SJCRH30 (cell line): ENCODE data around the gene ANKRD60. TPM values are rescaled to one million over a fixed set of nuclear protein-coding genes. Genes with fewer than 3 reads are reported as not detected.

Experiments used
- DNase-seq, 2 experiments: peaks; one replicate each; pipeline ENCODE4 v3.0.0-alpha.2; 2015 to 2020
- H3K27ac ChIP-seq: fragments of 250-450 bp; sonication (Bioruptor Pico); 2 replicates; pipeline ENCODE4 v1.5.1; 2020; ENCODE audit warnings: mild to moderate bottlenecking, moderate library complexity
- H3K27me3 ChIP-seq: fragments of 250-450 bp; sonication (Bioruptor Pico); 2 replicates; pipeline ENCODE4 v1.5.1; 2020; ENCODE audit warnings: mild to moderate bottlenecking, moderate library complexity
- H3K36me3 ChIP-seq: fragments of 250-450 bp; sonication (Bioruptor Pico); 2 replicates; pipeline ENCODE4 v1.5.1; 2020; ENCODE audit warnings: mild to moderate bottlenecking, moderate library complexity
- H3K4me1 ChIP-seq: fragments of 250-450 bp; sonication (Bioruptor Pico); 2 replicates; pipeline ENCODE4 v1.5.1; 2020; ENCODE audit warnings: mild to moderate bottlenecking, moderate library complexity
- H3K4me3 ChIP-seq: fragments of 250-450 bp; sonication (Bioruptor Pico); 2 replicates; pipeline ENCODE4 v1.5.1; 2020; ENCODE audit warnings: mild to moderate bottlenecking, moderate library complexity
- H3K9me3 ChIP-seq: fragments of 250-450 bp; sonication (Bioruptor Pico); replicated peaks from 2 replicates; pipeline ENCODE4 v1.5.1; 2020; ENCODE audit warnings: mild to moderate bottlenecking, moderate library complexity
- total RNA-seq: library from RNA; depleted of rRNA; stranded (reverse); fragments of >200 nt; shearing (Covaris generic); gene quantifications from 2 replicates; pipeline ENCODE4 v1.2.3, GENCODE V29; 2014

The ANKRD60 gene
- total RNA-seq, 1 experiment from 2014 or later = not detected

GRCh38 chr20:58254890-58255289 lies 26.4 kb upstream of the ANKRD60 start:
- Histone ChIP-seq H3K36me3 (peaks cover 4% of the 10 kb centered on the region; the same call in 1 of the 2 replicates), H3K4me1 (no peaks in the 10 kb centered on the region), H3K27ac (no peak overlapping the region), H3K4me3 (no peak overlapping the region), H3K9me3 (peaks cover 6% of the 10 kb centered on the region; the same call in 1 of the 2 replicates), H3K27me3 (no peaks in the 10 kb centered on the region)
- DNase-seq = no peak

DNA sequence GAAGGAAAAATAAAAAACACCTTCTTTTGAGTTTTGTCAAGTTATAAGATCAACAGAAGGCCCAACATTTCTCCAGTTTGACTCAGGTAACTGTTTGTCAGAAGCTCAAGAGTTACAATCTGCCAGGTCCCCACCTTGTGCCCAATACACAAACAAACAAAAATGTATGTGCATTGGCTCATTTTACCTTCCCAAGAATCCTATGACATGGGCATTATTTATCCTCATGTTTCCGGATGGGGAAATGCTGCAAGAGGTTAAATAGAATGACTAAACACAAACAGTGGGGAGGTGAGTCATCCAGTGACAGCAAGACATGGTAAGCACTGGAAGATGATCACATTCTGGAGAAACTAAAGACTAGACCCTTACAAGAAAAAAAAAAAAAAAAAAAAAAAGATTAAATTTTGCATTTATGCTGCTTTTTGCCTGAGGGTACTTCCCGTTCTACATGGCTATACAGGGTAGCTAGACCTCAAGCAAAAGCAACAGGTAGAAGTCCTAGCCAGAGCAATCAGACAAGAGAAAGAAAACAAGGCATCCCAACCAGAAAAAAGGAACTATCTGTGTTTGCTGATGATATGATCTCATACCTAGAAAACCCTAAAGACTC lies 23.6 kb upstream of the ANKRD60 start:
- DNase-seq = no peak

GRCh38 chr20:58251348-58251978 lies 23.0 kb upstream of the ANKRD60 start:
- Histone ChIP-seq H3K27me3 (no peaks in the 10 kb centered on the region), H3K4me3 (no peak overlapping the region), H3K27ac (no peak overlapping the region), H3K36me3 (peaks cover 12% of the 10 kb centered on the region; the same call in 1 of the 2 replicates), H3K4me1 (no peaks in the 10 kb centered on the region), H3K9me3 (peaks cover 6% of the 10 kb centered on the region; the same call in 1 of the 2 replicates)
- DNase-seq = no peak

More for the DNA sequence above, 23.6 kb upstream of the ANKRD60 start:
- Histone ChIP-seq H3K27me3 (no peaks in the 10 kb centered on the region), H3K27ac (no peak overlapping the region), H3K4me3 (no peak overlapping the region), H3K9me3 (peaks cover 6% of the 10 kb centered on the region; the same call in 1 of the 2 replicates), H3K36me3 (peaks cover 9% of the 10 kb centered on the region; the same call in 1 of the 2 replicates), H3K4me1 (no peaks in the 10 kb centered on the region)

DNA sequence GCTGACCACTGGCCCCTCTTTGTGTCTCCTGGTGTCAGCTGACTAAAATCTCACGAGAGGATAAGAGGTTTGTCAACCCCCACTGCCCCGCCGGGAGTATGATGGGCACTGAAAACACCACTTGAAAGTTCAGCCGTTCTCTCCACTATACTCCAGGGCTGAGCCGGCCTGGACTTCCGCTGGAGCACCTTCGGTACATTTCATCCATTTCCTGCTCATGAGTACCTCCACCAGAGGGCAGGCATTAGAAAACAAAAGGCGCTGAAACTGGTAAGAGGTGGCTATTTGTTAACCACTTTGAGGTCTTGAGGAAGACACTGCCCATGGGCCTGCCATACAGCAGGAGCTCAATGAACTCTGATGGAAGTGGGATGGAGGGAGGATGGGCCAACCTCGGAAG lies 17.9 kb upstream of the ANKRD60 start:
- H3K27ac ChIP-seq = no peak overlapping the region
- H3K4me1 ChIP-seq = no peaks in the 10 kb centered on the region
- H3K4me3 ChIP-seq = no peak overlapping the region
- H3K27me3 ChIP-seq = no peaks in the 10 kb centered on the region
- peaks cover 9% of the 10 kb centered on the region; the same call in 1 of the 2 replicates for H3K36me3 ChIP-seq
- peak in 1 of 2 experiments; percentile 39 for DNase-seq
- H3K9me3 ChIP-seq = no peaks in the 10 kb centered on the region

- no peak overlapping the region for H3K4me3 ChIP-seq
- H3K4me1 ChIP-seq = no peaks in the 10 kb centered on the region
- no peaks in the 10 kb centered on the region for H3K27me3 ChIP-seq
- no peaks in the 10 kb centered on the region for H3K9me3 ChIP-seq
- peaks cover 9% of the 10 kb centered on the region; the same call in 1 of the 2 replicates for H3K36me3 ChIP-seq
- no peak for DNase-seq
- no peak overlapping the region for H3K27ac ChIP-seq
These were observed 17.5 kb upstream of the ANKRD60 start for GRCh38 chr20:58245931-58246330.

DNA sequence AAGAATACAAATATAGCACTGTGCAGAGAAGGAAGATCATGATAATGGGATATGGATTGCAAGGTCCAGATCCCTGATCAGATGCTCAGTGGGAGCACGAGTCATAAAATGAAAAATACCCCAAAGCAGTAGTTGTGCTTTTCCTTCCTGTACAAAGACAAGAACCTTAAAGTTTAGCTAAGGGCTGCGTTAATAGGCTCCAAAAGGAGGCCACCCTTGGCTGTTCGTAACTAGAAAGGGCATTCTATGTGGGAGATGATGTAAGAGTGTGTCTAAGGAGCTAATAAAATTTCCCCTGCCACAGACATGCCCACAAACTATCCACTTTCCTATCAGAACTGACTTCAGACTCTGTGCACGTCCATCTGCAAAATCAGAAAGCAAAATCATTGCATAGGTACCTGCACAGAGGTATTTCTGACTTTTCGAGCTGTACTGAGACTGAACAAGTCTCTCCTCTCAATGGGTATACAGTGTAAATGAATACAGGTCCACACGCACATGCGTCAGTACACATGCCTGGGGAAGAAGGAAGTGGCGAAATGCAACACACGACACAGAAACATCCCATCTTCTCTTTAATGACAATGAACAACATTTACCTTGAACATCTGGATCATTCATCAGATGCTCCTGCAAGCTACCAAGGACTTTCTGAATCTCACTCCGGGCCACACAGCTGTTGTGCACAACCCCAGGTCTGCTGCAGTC lies 16.9 kb upstream of the ANKRD60 start:
- Histone ChIP-seq H3K27me3 (no peaks in the 10 kb centered on the region), H3K27ac (no peak overlapping the region), H3K9me3 (no peaks in the 10 kb centered on the region), H3K4me1 (no peaks in the 10 kb centered on the region), H3K4me3 (no peak overlapping the region), H3K36me3 (peaks cover 9% of the 10 kb centered on the region; the same call in 1 of the 2 replicates)
- no peak for DNase-seq

DNA sequence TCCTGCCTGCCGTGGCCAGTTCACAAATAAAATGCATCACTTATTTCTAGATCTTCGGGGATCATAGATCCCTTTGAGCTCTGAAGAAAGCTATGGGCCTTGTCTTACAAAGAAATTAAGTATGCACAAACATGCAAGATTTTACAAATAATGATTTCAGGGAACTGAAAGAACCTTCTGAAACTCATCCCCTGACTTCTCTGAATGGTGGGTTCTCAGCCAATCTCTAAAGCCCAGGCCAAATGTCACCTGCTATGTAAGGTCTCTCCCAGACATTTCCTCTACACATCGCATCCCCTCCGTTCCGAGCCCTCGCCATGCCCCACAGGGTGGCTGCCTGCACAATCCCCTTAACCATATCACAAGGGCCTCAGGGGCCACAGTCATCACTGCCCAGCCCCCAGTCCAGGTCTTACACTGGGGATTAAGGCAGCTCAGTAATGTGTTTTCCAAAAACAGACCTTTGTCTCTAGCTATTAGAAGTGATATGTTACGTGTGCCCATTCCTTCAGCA lies 16.1 kb upstream of the ANKRD60 start:
- Histone ChIP-seq H3K27ac (no peak overlapping the region), H3K4me3 (no peak overlapping the region), H3K36me3 (peaks cover 9% of the 10 kb centered on the region; the same call in 1 of the 2 replicates), H3K9me3 (no peaks in the 10 kb centered on the region), H3K4me1 (no peaks in the 10 kb centered on the region), H3K27me3 (no peaks in the 10 kb centered on the region)
- no peak for DNase-seq

GRCh38 chr20:58243653-58244410 lies 15.4 kb upstream of the ANKRD60 start:
- no peaks in the 10 kb centered on the region for H3K4me1 ChIP-seq
- no peak overlapping the region for H3K27ac ChIP-seq
- H3K36me3 ChIP-seq = peaks cover 5% of the 10 kb centered on the region; the same call in 1 of the 2 replicates
- no peaks in the 10 kb centered on the region for H3K27me3 ChIP-seq
- H3K4me3 ChIP-seq = no peak overlapping the region
- no peaks in the 10 kb centered on the region for H3K9me3 ChIP-seq
- no peak for DNase-seq

DNA sequence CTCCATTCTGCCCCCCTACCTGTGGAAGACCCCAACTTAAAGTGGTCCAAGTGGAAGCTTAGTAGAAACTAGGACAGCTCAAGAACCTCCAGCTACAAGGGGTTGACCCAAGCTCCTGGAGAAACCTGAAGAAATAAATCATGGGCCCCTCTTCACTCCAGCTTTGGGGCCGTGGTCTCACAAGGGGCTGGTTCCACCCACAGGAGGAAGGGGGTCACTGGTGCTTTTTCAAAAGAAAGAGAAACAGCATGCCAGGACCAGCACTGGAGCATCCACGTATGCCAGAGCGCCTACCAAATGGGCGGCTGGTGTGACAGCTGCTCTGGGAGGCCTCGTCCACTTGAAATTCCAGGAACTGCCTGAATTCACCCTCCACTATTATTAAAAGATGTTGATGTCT lies 14.4 kb upstream of the ANKRD60 start:
- no peaks in the 10 kb centered on the region for H3K4me1 ChIP-seq
- H3K27me3 ChIP-seq = no peaks in the 10 kb centered on the region
- no peak overlapping the region for H3K4me3 ChIP-seq
- H3K27ac ChIP-seq = no peak overlapping the region
- peaks cover 5% of the 10 kb centered on the region; the same call in 1 of the 2 replicates for H3K36me3 ChIP-seq
- no peaks in the 10 kb centered on the region for H3K9me3 ChIP-seq
- DNase-seq = no peak

DNA sequence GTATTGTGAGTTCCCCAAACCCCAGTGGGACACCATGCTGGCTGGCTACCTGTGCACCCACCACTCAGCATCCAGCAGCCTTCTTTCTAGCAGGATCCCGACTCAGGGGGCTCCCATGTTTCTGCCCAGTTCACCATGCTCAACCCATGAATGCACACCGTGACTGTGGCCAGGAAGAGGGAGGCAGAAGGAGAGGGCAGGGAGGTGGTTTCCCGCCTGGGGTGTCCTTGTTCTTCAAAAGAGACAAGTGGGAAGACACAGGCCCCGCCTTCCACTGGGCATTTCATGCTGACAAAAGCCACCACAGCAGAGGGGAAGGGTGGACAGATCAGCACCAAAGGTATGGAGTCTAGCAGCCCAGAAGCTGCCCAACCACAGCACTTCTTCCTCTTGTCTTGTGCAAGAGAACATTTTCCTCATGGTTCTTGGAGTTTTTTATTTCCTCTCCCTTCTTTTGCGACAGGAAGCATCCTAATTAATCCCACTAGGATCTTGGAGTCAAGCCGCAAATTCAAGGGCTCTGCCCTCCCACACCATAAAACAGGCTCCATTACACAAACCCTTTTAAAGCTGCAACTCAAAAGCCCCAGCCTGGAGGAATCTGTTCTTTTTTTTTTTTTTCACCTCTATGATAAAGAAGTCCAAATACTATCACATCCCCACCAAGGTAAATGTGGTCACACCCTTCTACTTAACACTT lies 13.5 kb upstream of the ANKRD60 start:
- DNase-seq = no peak
- Histone ChIP-seq H3K27ac (no peak overlapping the region), H3K27me3 (no peaks in the 10 kb centered on the region), H3K4me1 (no peaks in the 10 kb centered on the region), H3K9me3 (no peaks in the 10 kb centered on the region), H3K36me3 (peaks cover 5% of the 10 kb centered on the region; the same call in 1 of the 2 replicates), H3K4me3 (no peak overlapping the region)

- Histone ChIP-seq H3K4me1 (no peaks in the 10 kb centered on the region), H3K4me3 (no peak overlapping the region), H3K27ac (no peak overlapping the region), H3K27me3 (no peaks in the 10 kb centered on the region), H3K9me3 (no peaks in the 10 kb centered on the region), H3K36me3 (no peaks in the 10 kb centered on the region)
- DNase-seq = no peak
These were observed 12.0 kb upstream of the ANKRD60 start for GRCh38 chr20:58240471-58240870.

GRCh38 chr20:58239216-58239615 lies 10.8 kb upstream of the ANKRD60 start:
- Histone ChIP-seq H3K27ac (no peak overlapping the region), H3K36me3 (no peaks in the 10 kb centered on the region), H3K4me3 (no peak overlapping the region), H3K9me3 (no peaks in the 10 kb centered on the region), H3K4me1 (no peaks in the 10 kb centered on the region), H3K27me3 (no peaks in the 10 kb centered on the region)
- DNase-seq = no peak

DNA sequence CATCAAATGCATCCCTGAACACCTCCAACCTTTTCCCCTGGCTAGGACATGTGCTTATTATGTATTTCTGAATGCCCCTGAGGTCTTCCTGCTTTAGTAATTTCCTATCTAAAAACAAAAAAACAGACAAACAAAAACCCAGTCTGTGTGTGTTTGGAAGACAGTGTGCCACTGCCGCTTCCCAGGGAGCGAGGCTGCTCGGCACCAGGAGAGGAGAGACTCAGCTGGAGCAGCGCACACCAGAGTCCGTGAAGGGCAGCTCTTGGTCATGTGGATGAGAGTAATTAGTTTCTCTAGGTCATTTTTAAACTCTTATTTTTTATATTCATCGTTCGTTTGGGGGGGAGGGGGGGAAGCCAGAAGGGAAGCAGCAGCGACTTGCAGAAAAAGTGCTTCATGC lies 10.0 kb upstream of the ANKRD60 start:
- no peaks in the 10 kb centered on the region for H3K9me3 ChIP-seq
- H3K27me3 ChIP-seq = no peaks in the 10 kb centered on the region
- H3K27ac ChIP-seq = no peak overlapping the region
- no peak for DNase-seq
- H3K36me3 ChIP-seq = no peaks in the 10 kb centered on the region
- H3K4me1 ChIP-seq = no peaks in the 10 kb centered on the region
- H3K4me3 ChIP-seq = no peak overlapping the region
